SK-N-SH (cell line): ENCODE results near the gene SPG11. TPM values are rescaled to one million over a fixed set of nuclear protein-coding genes. Genes with fewer than 3 reads are reported as not detected.

Experiments used
- CTCF ChIA-PET: fragments of 300-600, 350-600 bp; formaldehyde crosslinking; extraction: SDS; loops from one replicate; lab custom pipeline; 2021; lab: Yijun Ruan, JAX
- POLR2A ChIA-PET: fragments of 350-600 bp; sonication (Branson Sonifier 250); formaldehyde crosslinking; extraction: SDS; loops from one replicate; lab custom pipeline; 2020; ENCODE audit warnings: antibody characterized with exemption, inconsistent platforms; lab: Yijun Ruan, JAX
- DNase-seq: peaks from one replicate; pipeline ENCODE4 v3.0.0; 2012
- H2AFZ ChIP-seq: fragments of 200-600 bp; sonication (generic); 2 replicates; pipeline ENCODE4 v1.8.1; 2016; ENCODE audit warnings: antibody characterized with exemption, mild to moderate bottlenecking, low read depth
- H3F3A ChIP-seq: fragments of 200-600 bp; sonication (generic); replicated peaks from 2 replicates; pipeline ENCODE3; 2016; ENCODE audit warnings: antibody characterized with exemption, mild to moderate bottlenecking; ENCODE audit not compliant: insufficient read depth
- H3K27ac ChIP-seq, 2 experiments: fragments of 200-500 bp in 1 of 2; fragments of 200-600 bp in 1 of 2; sonication (Bioruptor generic) in 1 of 2; sonication (generic), shearing (Covaris generic) in 1 of 2; 2 replicates each; pipeline versions ENCODE4 v1.5.1 to v1.6.1; 2014 to 2016; ENCODE audit warnings: low read depth in 2 of 2, inconsistent platforms in 1 of 2, low read length in 1 of 2, mild to moderate bottlenecking in 1 of 2, mixed read lengths in 1 of 2
- H3K27me3 ChIP-seq: fragments of 200-600 bp; sonication (generic), shearing (Covaris generic); 2 replicates; pipeline ENCODE4 v1.6.1; 2016; ENCODE audit warnings: mixed run types; ENCODE audit not compliant: insufficient read depth
- H3K36me3 ChIP-seq, 2 experiments: fragments of 200-500 bp in 1 of 2; fragments of 200-600 bp in 1 of 2; sonication (Bioruptor generic) in 1 of 2; sonication (generic) in 1 of 2; replicated peaks in 1 of 2; 2 replicates each; pipeline versions ENCODE3 to v1.5.1; 2014 to 2016; ENCODE audit warnings: low read length in 1 of 2, mild to moderate bottlenecking in 1 of 2; ENCODE audit not compliant: insufficient read depth in 2 of 2, control insufficient read depth in 1 of 2
- H3K4me1 ChIP-seq, 2 experiments: fragments of 200-500 bp in 1 of 2; fragments of 200-600 bp in 1 of 2; sonication (Bioruptor generic) in 1 of 2; sonication (generic), shearing (Covaris generic) in 1 of 2; 2 replicates each; pipeline versions ENCODE4 v1.5.1 to v1.6.1; 2014 to 2016; ENCODE audit warnings: low read depth in 1 of 2, low read length in 1 of 2, mixed run types in 1 of 2; ENCODE audit not compliant: insufficient read depth in 2 of 2, control insufficient read depth in 1 of 2
- H3K4me2 ChIP-seq: fragments of 200-600 bp; sonication (generic), shearing (Covaris generic); 2 replicates; pipeline ENCODE4 v1.6.1; 2017; ENCODE audit warnings: mixed run types
- H3K4me3 ChIP-seq, 2 experiments: fragments of 200-500 bp in 1 of 2; fragments of 200-600 bp in 1 of 2; sonication (Bioruptor generic) in 1 of 2; sonication (generic), shearing (Covaris generic) in 1 of 2; 2 replicates each; pipeline versions ENCODE4 v1.5.1 to v1.8.1; 2014 to 2016; ENCODE audit warnings: low read depth in 2 of 2, inconsistent platforms in 1 of 2, low read length in 1 of 2, mild to moderate bottlenecking in 1 of 2, mixed read lengths in 1 of 2, moderate library complexity in 1 of 2
- H3K79me2 ChIP-seq: fragments of 200-600 bp; sonication (generic); 2 replicates; pipeline ENCODE4 v1.8.1; 2017; ENCODE audit warnings: mild to moderate bottlenecking; ENCODE audit not compliant: insufficient read depth
- H3K9ac ChIP-seq: fragments of 200-600 bp; sonication (generic); 2 replicates; pipeline ENCODE4 v1.6.1; 2017; ENCODE audit warnings: mixed run types
- H3K9me2 ChIP-seq: fragments of 200-600 bp; sonication (generic); 2 replicates; pipeline ENCODE4 v1.6.1; 2017; ENCODE audit warnings: mixed run types
- H3K9me3 ChIP-seq: fragments of 200-600 bp; sonication (generic); 2 replicates; pipeline ENCODE4 v1.6.1; 2017; ENCODE audit warnings: mixed run types, mild to moderate bottlenecking, moderate library complexity
- H4K20me1 ChIP-seq: fragments of 200-600 bp; sonication (generic); 2 replicates; pipeline ENCODE4 v1.6.1; 2017; ENCODE audit warnings: mild to moderate bottlenecking, mixed run types; ENCODE audit not compliant: insufficient read depth
- ELF1 ChIP-seq: IDR thresholded peaks from 2 replicates; pipeline ENCODE4 v1.4.0; 2012
- EP300 ChIP-seq, 2 experiments: IDR thresholded peaks; 2 replicates each; pipeline versions ENCODE4 v1.4.0 to v1.6.1; 2012; ENCODE audit warnings: borderline replicate concordance in 1 of 2, low read depth in 1 of 2, low read length in 1 of 2
- EZH2phosphoT487 ChIP-seq: fragments of 200-600 bp; sonication (generic); IDR thresholded peaks from 2 replicates; pipeline ENCODE4 v1.6.1; 2017; ENCODE audit warnings: low read depth, mixed run types, mild to moderate bottlenecking, antibody characterized with exemption, moderate library complexity, borderline replicate concordance
- FOSL2 ChIP-seq: IDR thresholded peaks from 2 replicates; pipeline ENCODE4 v1.4.0; 2012; ENCODE audit warnings: low read depth, mild to moderate bottlenecking, moderate library complexity, borderline replicate concordance
- FOXM1 ChIP-seq: IDR thresholded peaks from 2 replicates; pipeline ENCODE4 v1.4.0; 2012; ENCODE audit warnings: low read depth, mild to moderate bottlenecking
- GATA2 ChIP-seq: sonication (generic); formaldehyde crosslinking; IDR thresholded peaks from 2 replicates; pipeline ENCODE4 v1.5.0; 2020; ENCODE audit warnings: mild to moderate bottlenecking, missing genetic modification reagents
- JUND ChIP-seq: IDR thresholded peaks from 2 replicates; pipeline ENCODE4 v1.4.0; 2012
- MAX ChIP-seq: IDR thresholded peaks from 2 replicates; pipeline ENCODE4 v1.4.0; 2012; ENCODE audit warnings: low read depth
- MEF2A ChIP-seq: IDR thresholded peaks from 2 replicates; pipeline ENCODE4 v1.4.0; 2012; ENCODE audit warnings: low read depth, borderline replicate concordance
- MXI1 ChIP-seq: IDR thresholded peaks from 2 replicates; pipeline ENCODE4 v1.6.1; 2012; ENCODE audit warnings: mild to moderate bottlenecking, low read depth, low read length, improper control_type of control experiment
- PBX3 ChIP-seq: IDR thresholded peaks from 2 replicates; pipeline ENCODE4; 2012
- POLR2AphosphoS5 ChIP-seq: IDR thresholded peaks from 2 replicates; pipeline ENCODE4 v1.6.1; 2012; ENCODE audit warnings: low read depth, low read length
- RAD21 ChIP-seq: IDR thresholded peaks from 2 replicates; pipeline ENCODE4 v1.6.1; 2012; ENCODE audit warnings: mild to moderate bottlenecking, low read length
- RXRA ChIP-seq: IDR thresholded peaks from 2 replicates; pipeline ENCODE4 v1.4.0; 2012; ENCODE audit warnings: low read depth, mild to moderate bottlenecking, borderline replicate concordance
- SIN3A ChIP-seq: IDR thresholded peaks from 2 replicates; pipeline ENCODE4 v1.6.1; 2012; ENCODE audit warnings: low read depth, mild to moderate bottlenecking, low read length, moderate library complexity, borderline replicate concordance
- SMC3 ChIP-seq: IDR thresholded peaks from 2 replicates; pipeline ENCODE4 v1.6.1; 2012; ENCODE audit warnings: low read depth, low read length, improper control_type of control experiment
- TAF1 ChIP-seq: IDR thresholded peaks from 2 replicates; pipeline ENCODE4 v1.6.1; 2012; ENCODE audit warnings: low read depth, mild to moderate bottlenecking, low read length, moderate library complexity, borderline replicate concordance
- TCF12 ChIP-seq: IDR thresholded peaks from 2 replicates; pipeline ENCODE4 v1.4.0; 2012
- TEAD4 ChIP-seq: IDR thresholded peaks from 2 replicates; pipeline ENCODE4 v1.4.0; 2012; ENCODE audit warnings: mild to moderate bottlenecking, borderline replicate concordance; ENCODE audit not compliant: insufficient read depth
- USF1 ChIP-seq: IDR thresholded peaks from 2 replicates; pipeline ENCODE4 v1.4.0; 2012; ENCODE audit warnings: low read depth, borderline replicate concordance
- USF2 ChIP-seq: fragments of 150-350 bp; IDR thresholded peaks from 2 replicates; pipeline ENCODE4 v1.6.1; 2017; ENCODE audit warnings: antibody characterized with exemption, low read length, low read depth, borderline replicate concordance
- YY1 ChIP-seq: IDR thresholded peaks from 2 replicates; pipeline ENCODE4 v1.4.0; 2012; ENCODE audit warnings: low read depth, mild to moderate bottlenecking
- ZBTB33 ChIP-seq: IDR thresholded peaks from 2 replicates; pipeline ENCODE4 v1.4.0; 2012; ENCODE audit warnings: low read depth, borderline replicate concordance
- WGBS: methylation state at CpG from one replicate; pipeline ENCODE4 v1.1.6; 2017; ENCODE audit warnings: low lambda C conversion rate; 5-methylcytosine and 5-hydroxymethylcytosine counted together
- polyA plus RNA-seq, 3 experiments: library from polyadenylated mRNA; depleted of rRNA; stranded (reverse); fragments of >200 nt; gene quantifications; 2 replicates each; pipeline ENCODE4 v1.2.3, GENCODE V29; 2012
- TF ChIP-seq, protein P1 (sequence below): fragments of 200-600 bp; sonication (generic); IDR thresholded peaks from 2 replicates; pipeline ENCODE4 v1.6.1; 2017; ENCODE audit warnings: antibody characterized with exemption, mild to moderate bottlenecking, moderate library complexity
- TF ChIP-seq, protein P2 (sequence below): fragments of 150-350 bp; IDR thresholded peaks from 2 replicates; pipeline ENCODE4 v1.6.1; 2016; ENCODE audit warnings: mild to moderate bottlenecking, low read depth, low read length

Gene SPG11
- polyA plus RNA-seq, 1 of the 3 experiments (the other 2 are of a cell fraction), result 36.3 TPM

DNA sequence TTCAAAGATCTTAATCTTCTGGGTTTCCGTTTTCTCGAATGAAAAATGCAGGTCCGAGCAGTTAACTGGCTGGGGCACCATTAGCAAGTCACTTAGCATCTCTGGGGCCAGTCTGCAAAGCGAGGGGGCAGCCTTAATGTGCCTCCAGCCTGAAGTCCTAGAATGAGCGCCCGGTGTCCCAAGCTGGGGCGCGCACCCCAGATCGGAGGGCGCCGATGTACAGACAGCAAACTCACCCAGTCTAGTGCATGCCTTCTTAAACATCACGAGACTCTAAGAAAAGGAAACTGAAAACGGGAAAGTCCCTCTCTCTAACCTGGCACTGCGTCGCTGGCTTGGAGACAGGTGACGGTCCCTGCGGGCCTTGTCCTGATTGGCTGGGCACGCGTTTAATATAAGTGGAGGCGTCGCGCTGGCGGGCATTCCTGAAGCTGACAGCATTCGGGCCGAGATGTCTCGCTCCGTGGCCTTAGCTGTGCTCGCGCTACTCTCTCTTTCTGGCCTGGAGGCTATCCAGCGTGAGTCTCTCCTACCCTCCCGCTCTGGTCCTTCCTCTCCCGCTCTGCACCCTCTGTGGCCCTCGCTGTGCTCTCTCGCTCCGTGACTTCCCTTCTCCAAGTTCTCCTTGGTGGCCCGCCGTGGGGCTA lies 47.8 kb upstream of the SPG11 start, which contains the start of the genes B2M and PATL2:
TSS of gene B2M (plus strand) at position 422 of the 647 bp plus-strand sequence. CDS start at position 452, 30 bp downstream.
TSS of gene PATL2 (minus strand) at position 228 of the 647 bp plus-strand sequence. CDS start 34,833 bp downstream, outside the sequence.
- peaks cover 12% of the 10 kb centered on the region; the same call in 1 of the 2 replicates for H4K20me1 ChIP-seq
- peak within 1 kb of the TSS; percentile 88 to 89 for H3K27ac ChIP-seq
- H3K4me1 ChIP-seq, result no peaks in the 10 kb centered on the region; a peak in 1 of 4 replicates
- POLR2A ChIA-PET, result interaction anchor here (0.5 to 2.5 kb wide), 5 partner anchors 16 to 48 kb away, joined by 3 to 16 read pairs (median 6); partner anchors contain the start of genes SPG11 and TRIM69
- peaks cover 41% of the 10 kb centered on the region for H3K79me2 ChIP-seq
- peak within 1 kb of the TSS; percentile 74 to 99 for H3K4me3 ChIP-seq
- peak within 1 kb of the TSS; percentile 66 for H3K4me2 ChIP-seq
- 2% methylated on average over 14 of the region's 37 CpGs for WGBS
- peak; percentile 93 for DNase-seq
- H3K9me3 ChIP-seq, result no peaks in the 10 kb centered on the region
- CTCF ChIA-PET, result interaction anchor here (0.6 to 11.4 kb wide), 14 partner anchors 13 to 174 kb away, joined by 3 to 117 read pairs (median 4); partner anchors contain the start of genes SPG11 and TRIM69
- H3K36me3 ChIP-seq, result peaks cover 12% of the 10 kb centered on the region in 2 experiments
- H2AFZ ChIP-seq, result peak within 1 kb of the TSS; percentile 99
- no peaks in the 10 kb centered on the region for H3K9me2 ChIP-seq
- H3F3A ChIP-seq, result peaks cover 6% of the 10 kb centered on the region
- peak within 1 kb of the TSS; percentile 95 for H3K9ac ChIP-seq
- no peaks in the 10 kb centered on the region for H3K27me3 ChIP-seq
- TF ChIP-seq, protein P1, sequence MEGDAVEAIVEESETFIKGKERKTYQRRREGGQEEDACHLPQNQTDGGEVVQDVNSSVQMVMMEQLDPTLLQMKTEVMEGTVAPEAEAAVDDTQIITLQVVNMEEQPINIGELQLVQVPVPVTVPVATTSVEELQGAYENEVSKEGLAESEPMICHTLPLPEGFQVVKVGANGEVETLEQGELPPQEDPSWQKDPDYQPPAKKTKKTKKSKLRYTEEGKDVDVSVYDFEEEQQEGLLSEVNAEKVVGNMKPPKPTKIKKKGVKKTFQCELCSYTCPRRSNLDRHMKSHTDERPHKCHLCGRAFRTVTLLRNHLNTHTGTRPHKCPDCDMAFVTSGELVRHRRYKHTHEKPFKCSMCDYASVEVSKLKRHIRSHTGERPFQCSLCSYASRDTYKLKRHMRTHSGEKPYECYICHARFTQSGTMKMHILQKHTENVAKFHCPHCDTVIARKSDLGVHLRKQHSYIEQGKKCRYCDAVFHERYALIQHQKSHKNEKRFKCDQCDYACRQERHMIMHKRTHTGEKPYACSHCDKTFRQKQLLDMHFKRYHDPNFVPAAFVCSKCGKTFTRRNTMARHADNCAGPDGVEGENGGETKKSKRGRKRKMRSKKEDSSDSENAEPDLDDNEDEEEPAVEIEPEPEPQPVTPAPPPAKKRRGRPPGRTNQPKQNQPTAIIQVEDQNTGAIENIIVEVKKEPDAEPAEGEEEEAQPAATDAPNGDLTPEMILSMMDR, result no peak
- no peak for TF ChIP-seq YY1
- no peak for TF ChIP-seq EZH2phosphoT487
- no peak for TF ChIP-seq USF1
- no peak for TF ChIP-seq ELF1
- TF ChIP-seq MEF2A, result no peak
- TF ChIP-seq SMC3, result no peak
- no peak for TF ChIP-seq RXRA
- no peak for TF ChIP-seq EP300 (IDR thresholded peaks at IDR 0.05; ENCODE audit: borderline replicate concordance in 1 of 2, low read depth in 1 of 2, low read length in 1 of 2)
- peak; percentile 8; the same call in 1 of the 2 replicates for TF ChIP-seq RAD21
- TF ChIP-seq USF2, result no peak
- TF ChIP-seq POLR2AphosphoS5, result peak; percentile 100
- TF ChIP-seq GATA2 (CRISPR knock-in tag), result no peak
- TF ChIP-seq SIN3A, result peak; percentile 93; the same call in 1 of the 2 replicates
- 0 out of 2 replicates have a peak, but pooled peaks have one; percentile 4 for TF ChIP-seq TCF12
- 0 out of 2 replicates have a peak, but pooled peaks have one; percentile 13 for TF ChIP-seq PBX3
- peak; percentile 86 for TF ChIP-seq ZBTB33
- TF ChIP-seq MAX, result peak; percentile 78; the same call in 1 of the 2 replicates
- TF ChIP-seq TAF1, result peak; percentile 93
- TF ChIP-seq TEAD4, result no peak
- peak; percentile 86 for TF ChIP-seq MXI1
- TF ChIP-seq JUND, result no peak
- no peak for TF ChIP-seq FOSL2
- TF ChIP-seq, protein P2, sequence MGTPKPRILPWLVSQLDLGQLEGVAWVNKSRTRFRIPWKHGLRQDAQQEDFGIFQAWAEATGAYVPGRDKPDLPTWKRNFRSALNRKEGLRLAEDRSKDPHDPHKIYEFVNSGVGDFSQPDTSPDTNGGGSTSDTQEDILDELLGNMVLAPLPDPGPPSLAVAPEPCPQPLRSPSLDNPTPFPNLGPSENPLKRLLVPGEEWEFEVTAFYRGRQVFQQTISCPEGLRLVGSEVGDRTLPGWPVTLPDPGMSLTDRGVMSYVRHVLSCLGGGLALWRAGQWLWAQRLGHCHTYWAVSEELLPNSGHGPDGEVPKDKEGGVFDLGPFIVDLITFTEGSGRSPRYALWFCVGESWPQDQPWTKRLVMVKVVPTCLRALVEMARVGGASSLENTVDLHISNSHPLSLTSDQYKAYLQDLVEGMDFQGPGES, result peak; percentile 53
- no peak for TF ChIP-seq FOXM1
